HG03064 (cell line): Measurements from ENCODE around the gene PIEZO2.
"Not testable (repeated sequence)": the region's sequence is repeated elsewhere in the genome, so short reads cannot be mapped to it uniquely, and the experiment has no call there.

Experiments used
- ATAC-seq: cut with Tn5 transposase; IDR thresholded peaks from one replicate; pipeline ENCODE4 v1.9.1; 2021; ENCODE audit warnings: low read depth; ENCODE audit not compliant: unreplicated experiment

The PIEZO2 gene

DNA sequence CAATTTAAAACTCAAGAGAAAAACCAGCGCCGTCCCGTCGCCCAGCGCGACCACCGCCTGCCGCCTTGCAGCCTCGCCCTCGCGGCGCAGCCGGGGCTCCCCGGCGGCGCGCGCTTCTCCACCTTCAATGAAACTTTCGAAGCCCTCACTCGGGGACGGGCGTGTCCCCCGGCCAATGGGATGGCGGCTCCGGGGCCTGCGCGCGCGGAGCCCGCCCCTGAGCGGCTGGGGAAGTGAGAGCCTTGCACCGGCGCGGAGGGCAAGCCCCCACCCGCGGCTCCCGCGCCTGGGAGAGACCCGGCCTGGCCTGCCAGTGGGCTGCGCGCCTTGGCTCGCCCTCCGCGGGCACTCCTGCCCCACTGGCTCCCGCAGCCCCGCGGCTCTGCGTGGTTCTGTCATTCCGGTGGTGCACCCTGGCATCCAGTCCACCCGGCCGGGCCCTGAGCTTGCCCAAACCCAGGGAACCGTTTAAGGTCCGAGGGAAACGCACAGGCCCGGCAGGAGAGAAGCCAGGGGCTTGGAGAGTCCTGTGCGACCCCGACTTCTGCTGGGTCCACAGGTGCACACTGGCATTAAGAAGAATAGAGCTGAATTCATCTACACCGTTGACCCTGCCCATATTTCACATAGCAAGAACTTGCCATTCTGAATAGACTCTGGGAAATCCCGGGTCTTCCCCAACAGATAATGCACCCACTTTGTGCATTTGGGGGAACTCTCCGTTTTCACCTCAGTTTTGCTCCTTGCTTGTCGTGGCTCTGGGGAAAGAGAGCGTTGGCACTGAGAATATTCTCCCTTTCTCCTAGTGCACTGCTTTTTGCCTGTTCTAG is at the start of gene PIEZO2:
TSS of gene PIEZO2 (minus strand) at position 129 of the 830 bp plus-strand sequence. CDS start 981 bp downstream, outside the sequence.
- ATAC-seq, result no peak

DNA sequence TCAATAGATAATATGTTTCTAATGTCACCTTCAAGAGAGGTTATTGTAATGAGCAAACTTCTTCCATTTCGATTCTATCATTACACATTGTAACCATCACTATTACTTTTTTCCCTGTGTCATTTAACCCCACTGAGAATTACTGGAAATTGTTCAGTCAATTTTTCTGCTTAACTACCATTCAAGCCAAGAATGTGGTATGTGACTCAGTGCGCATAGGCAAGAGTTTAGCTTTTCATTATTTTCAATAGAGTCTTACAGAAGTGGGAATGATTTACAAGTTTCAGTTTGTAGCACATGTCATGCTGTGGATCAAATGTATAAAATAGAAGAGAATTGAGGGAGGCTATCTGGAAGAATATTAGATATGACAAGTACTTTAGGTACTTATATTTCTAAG is 34.3 kb upstream of the PIEZO2 start:
- no peak for ATAC-seq

DNA sequence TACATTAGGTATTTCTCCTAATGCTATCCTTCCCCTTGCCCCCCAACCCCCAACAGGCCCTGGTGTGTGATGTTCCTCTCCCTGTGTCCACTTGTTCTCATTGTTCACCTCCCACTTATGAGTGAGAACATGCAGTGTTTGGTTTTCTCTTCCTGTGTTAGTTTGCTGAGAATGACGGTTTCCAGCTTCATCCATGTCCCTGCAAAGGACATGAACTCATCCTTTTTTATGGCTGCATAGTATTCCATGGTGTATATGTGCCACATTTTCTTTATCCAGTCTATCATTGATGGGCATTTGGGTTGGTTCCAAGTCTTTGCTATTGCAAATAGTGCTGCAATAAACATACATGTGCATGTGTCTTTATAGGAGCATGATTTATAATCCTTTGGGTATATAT is 32.3 kb upstream of the PIEZO2 start:
- ATAC-seq, result not testable (repeated sequence)

GRCh38 chr18:11179959-11180519 is 30.7 kb upstream of the PIEZO2 start:
- ATAC-seq, result no peak

DNA sequence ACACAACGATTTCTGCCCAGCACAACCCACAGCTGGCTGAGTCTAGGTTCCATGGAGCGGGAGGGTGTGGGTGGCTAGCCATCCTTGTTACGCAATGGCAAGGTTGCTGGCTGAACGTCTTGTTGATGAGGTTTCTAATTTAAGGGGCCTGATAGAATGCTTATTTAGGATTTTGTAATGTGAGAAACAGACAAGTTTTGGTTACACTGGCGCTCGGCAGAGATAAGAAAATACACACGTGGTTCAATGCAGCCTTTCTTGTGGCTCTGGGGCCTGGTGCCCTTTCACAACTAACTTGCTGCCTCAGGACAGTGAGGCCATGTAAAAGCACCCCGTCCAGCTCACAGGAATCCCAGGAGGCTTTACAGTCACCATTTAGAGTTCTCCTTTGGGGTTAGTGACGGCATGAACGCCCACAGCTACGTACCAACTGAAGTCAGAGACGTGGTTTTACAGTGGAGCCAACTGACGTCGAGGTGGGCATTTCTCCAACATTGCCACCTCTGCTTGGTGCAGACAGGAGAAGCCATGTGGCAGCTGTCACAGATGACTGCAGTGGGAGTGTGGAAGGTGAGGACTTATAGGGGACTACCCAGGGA is 29.7 kb upstream of the PIEZO2 start:
- no peak for ATAC-seq

GRCh38 chr18:11177382-11177781 is 28.0 kb upstream of the PIEZO2 start:
- ATAC-seq, result no peak

- no peak for ATAC-seq
Observed at GRCh38 chr18:11176481-11176881, 27.1 kb upstream of the PIEZO2 start.

GRCh38 chr18:11175266-11175979 is 26.1 kb upstream of the PIEZO2 start:
- no peak for ATAC-seq

DNA sequence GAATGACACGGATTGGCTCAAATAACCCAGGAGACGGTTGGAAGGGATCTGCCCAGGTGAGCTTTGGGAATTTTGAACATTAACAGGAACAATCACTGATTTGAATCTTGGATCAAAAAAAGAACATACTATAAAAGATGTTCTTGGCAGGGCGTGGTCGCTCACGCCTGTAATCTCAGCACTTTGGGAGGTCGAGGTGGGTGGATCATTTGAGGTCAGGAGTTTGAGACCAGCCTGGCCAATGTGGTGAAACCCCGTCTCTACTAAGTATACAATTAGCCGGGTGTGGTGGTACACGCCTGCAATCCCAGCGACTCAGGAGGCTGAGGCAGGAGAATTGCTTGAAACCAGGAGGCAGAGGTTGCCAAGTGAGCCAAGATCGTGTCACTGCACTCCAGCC is 24.8 kb upstream of the PIEZO2 start:
- not testable (repeated sequence) for ATAC-seq

- ATAC-seq, result no peak
Observed at GRCh38 chr18:11167778-11168177, 18.4 kb upstream of the PIEZO2 start.

DNA sequence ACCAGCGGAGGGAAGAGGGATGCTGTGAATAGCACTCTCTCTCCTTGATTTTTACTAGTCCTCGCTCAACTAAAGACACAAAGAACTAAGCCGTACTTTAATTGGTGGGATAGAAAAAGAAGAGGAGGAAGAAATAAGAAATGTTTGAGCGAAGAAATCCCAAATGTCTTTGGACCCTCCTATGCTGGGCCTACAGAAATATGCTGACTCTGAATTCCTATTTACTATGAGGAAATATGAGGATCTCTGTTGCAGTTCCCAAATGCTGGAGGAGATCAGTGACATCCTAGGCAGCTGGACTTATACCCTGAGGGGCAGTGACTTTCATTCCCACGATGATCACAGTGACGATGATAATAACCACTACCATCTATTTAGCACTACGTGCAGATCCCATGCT is 16.6 kb upstream of the PIEZO2 start:
- no peak for ATAC-seq

DNA sequence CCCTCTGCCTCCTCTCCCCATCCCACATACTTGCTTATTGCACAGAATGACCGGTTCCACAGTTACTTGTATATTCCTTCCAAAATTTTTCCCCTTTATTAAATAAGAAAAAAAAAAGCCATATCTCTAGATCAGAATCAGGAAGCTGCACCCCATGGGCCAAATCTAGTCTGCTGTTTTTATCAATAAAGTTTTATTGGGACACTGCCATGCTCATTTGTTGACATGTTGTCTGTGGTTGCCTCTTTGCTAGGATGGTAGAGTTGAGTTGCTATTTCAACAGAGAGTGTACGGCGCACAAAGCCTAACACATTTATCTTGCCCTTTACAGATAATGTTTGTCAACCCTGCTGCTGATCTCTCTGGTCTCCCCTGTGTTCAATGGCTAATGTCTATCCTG is 15.8 kb upstream of the PIEZO2 start:
- no peak for ATAC-seq

DNA sequence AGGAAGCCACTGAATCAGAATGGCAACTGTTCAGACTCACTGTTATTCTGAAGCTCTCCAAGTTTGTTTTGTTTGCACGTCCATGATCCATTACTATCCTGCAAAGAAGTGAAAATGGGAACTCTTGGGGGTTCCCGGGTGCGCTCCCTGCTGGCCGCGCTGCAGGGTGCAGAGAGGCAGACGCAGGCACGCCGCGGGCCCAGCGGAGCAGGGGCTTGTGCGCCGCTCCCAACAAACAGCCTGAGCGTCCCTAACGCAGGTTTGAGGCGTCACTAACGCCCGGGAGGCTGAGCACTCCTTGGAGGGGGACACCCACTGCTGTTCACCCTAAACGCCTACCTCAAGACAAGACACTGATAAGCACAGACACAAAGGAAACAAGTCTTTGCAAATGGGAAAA is 14.3 kb upstream of the PIEZO2 start:
- ATAC-seq, result no peak

DNA sequence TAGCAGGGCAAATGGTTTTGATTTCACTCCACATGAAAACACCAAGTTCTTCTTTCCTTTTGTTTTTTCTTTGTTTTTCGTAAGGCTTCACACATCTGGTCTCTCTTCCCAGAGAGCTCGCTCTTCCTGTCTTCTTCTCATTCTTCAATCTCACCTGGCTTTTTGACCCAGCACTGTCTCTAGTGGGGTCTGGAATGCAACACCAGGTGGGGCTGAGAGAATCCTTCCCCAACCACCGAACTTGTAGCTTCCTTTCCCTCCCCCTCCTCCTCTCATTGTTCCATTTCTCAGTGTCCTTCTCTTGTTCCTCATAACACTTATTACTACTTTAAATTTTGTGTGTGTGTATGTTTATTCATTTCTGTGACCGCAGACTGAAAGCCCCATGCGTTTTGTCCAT is 13.5 kb upstream of the PIEZO2 start:
- no peak for ATAC-seq

DNA sequence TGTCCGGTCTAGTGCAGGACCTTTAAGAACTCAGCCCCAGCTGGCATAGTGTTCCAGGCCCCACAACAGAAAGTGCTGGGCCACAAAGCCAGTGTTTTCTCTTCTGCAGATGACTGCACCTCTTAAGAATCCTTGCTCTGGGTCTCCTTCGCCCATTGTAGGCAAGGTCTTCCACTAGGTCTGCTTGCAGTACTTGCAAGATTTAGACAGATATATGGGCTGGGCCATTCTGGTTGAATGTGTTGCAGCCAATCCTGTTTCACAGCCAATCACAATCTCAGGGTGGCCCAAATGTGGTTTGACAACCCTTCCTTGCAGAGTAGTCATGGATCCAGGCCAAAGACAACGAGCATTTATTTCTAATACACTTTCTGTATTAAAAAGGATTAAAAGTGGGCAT is 13.1 kb upstream of the PIEZO2 start:
- ATAC-seq, result no peak

GRCh38 chr18:11160313-11160712 is 10.9 kb upstream of the PIEZO2 start:
- ATAC-seq, result no peak

DNA sequence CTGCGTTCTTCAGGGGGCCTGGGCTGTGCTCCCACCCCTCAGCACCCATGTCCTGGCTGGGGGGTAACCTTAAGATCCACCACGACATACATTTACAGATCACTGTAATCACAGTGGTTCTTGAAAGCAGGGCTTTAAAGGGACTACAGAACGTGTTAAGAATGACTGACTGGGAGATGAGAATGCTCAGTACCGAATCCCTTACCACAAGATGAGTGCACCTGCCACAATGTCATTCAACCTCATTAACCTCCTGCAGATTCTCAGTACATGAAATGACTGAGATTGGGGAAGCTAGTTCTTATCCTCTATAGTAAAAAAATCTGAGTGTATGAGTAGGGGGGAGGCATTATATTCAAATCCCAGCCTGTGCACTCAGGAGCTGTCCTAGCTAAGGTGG is 10.5 kb upstream of the PIEZO2 start:
- no peak for ATAC-seq

- no peak for ATAC-seq
Observed at GRCh38 chr18:11156978-11157377, 7.6 kb upstream of the PIEZO2 start.

- no peak for ATAC-seq
Observed at GRCh38 chr18:11155034-11155759, 5.8 kb upstream of the PIEZO2 start.

DNA sequence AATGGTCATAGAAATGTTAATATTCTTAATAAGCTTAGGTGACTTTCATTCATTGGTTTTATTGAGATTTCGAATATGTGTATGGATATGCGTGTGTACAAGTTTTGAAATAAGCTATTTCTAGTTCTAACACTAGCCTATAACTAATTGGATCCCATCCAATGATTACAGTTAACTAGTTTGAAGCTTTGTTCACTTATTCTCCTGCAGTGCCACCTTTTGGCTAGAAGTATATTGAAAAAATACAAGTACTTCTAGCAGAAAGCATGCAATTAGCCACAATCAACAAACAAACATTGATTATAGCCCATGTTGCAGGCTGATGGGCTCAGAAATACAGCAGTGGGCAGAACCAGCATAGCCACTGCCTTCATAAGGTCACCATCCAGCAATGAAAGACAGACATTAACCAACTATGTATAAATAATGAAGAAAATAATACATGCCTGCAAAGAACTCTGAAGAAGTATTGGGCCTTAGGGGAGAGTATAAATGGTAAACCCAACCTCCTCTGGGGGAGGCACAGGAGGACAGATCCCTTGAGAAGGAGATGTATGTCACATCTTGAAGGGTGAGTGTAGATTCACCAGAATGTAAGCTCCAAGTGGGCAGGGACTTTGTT is 5.1 kb upstream of the PIEZO2 start:
- no peak for ATAC-seq
